GM12872 (cell line): ENCODE measurements around the gene RMI2.

Experiments
- TF ChIP-seq, protein P1 (sequence below): IDR thresholded peaks from 3 replicates; pipeline ENCODE4 v1.5.1; 2011; ENCODE audit warnings: low read depth, mild to moderate bottlenecking, low read length, moderate library complexity; ENCODE audit not compliant: insufficient read depth

Gene RMI2

GRCh38 chr16:11299865-11300559 is 45.2 kb upstream of the RMI2 start:
- TF ChIP-seq, protein P1, sequence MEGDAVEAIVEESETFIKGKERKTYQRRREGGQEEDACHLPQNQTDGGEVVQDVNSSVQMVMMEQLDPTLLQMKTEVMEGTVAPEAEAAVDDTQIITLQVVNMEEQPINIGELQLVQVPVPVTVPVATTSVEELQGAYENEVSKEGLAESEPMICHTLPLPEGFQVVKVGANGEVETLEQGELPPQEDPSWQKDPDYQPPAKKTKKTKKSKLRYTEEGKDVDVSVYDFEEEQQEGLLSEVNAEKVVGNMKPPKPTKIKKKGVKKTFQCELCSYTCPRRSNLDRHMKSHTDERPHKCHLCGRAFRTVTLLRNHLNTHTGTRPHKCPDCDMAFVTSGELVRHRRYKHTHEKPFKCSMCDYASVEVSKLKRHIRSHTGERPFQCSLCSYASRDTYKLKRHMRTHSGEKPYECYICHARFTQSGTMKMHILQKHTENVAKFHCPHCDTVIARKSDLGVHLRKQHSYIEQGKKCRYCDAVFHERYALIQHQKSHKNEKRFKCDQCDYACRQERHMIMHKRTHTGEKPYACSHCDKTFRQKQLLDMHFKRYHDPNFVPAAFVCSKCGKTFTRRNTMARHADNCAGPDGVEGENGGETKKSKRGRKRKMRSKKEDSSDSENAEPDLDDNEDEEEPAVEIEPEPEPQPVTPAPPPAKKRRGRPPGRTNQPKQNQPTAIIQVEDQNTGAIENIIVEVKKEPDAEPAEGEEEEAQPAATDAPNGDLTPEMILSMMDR: no peak

DNA sequence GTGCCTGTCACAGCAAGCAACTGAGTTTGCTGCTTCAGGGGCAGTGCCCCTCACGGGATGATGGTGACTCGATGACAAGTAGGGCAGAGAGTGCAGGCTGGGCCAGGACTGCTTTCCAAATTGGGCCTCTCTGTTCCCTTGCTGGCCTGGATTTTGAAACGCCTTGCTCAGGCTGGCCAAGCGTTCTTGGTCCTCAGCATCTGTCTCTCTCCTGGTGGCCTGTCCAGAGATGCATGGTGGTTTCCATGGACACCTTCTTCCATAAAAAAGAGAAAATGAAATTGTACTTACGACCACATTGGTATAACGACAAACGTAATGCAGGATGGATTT is 44.7 kb upstream of the RMI2 start:
- TF ChIP-seq, protein P1: no peak

- TF ChIP-seq, protein P1: no peak
Observed at GRCh38 chr16:11301645-11302501, 43.4 kb upstream of the RMI2 start.

DNA sequence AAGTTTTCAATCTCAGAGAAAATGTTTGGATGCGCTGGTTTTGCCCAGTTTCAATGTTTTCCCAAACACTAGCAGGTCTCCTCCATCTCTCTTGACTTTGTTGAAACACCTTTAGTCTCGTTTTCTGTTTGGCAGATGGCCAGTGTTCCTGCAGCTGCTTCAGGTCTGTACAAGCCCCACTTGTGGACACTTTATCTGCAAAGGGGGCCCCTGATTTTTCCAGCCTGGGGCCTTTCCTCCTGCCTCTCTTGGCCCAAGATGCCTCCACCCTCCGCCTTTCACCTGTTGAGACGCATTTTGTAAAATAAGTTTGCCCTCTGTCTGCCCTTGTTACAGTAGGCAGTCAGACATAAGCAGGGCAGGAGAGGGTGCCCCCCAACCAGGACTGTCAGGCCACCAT is 42.3 kb upstream of the RMI2 start:
- TF ChIP-seq, protein P1: no peak

DNA sequence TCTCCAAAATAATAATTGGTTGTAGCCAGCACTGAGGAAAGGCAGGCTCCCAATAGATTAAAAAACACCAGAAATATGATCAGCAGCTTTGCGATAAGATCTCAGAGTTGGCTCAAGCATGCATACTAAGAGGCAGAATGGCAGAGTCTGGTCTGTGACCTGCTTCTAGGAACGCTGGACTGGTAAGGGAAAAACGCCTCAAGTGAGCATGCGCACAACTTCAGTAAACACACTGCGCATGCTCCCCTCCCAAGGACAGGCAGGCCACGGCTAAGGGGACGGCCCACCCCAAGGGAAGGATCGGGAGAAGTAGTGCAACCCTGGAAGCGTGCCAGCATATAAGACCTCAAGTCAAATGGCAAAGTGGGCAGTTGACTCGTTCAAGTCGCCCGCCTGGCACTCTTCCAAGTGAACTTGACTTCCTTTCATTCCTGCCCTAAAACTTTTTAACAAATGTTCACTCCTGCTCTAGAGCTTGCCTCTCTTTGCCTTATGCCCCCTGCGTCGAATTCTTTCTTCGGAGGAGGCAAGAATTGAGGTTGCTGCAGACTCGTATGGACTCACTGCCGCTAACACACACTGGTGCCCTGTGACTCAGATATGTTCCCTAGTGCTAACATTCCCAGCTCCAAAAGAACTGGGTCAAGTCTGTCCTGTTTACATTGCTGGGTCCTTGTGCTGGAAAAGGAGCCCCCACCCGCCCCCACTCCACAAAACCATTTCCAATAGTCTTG is 41.7 kb upstream of the RMI2 start:
- TF ChIP-seq, protein P1: no peak

GRCh38 chr16:11306381-11306780 is 38.9 kb upstream of the RMI2 start:
- TF ChIP-seq, protein P1: no peak

DNA sequence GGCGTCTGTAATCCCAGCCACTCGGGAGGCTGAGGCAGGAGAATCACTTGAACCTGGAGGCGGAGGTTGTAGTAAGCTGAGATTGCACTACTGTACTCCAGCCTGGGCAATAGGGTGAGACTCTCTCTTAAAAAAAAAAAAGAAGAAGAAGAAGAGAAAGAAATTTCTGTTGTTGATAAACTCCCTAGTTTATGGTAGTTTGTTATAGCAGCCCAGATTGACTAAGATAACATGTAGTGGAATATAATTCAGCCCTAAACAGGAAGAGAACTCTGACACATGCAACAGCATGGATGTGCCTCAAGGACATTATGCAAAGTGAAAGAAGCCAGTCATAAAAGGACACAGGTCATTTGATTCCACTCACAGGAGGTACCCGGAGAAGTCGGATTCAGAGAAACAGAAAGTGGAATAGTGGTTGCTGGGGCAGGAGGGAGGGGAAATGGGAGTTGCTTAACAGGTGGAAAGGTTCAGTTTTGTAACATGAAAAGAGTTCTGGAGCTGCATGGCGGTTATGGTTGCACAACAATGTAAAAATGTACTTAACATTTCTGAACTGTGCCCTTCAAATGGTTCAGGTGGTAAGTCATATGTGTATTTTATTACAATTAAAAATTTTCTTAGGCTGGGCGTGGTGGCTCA is 38.1 kb upstream of the RMI2 start:
- TF ChIP-seq, protein P1: no peak
